Spleen (tissue), 7 donors: Measurements from ENCODE around the gene CD300H.

Experiments used
- CTCF ChIP-seq, 11 experiments: fragments of 200-600 bp in 7 of 11; fragments of 450-650 bp in 4 of 11; sonication (generic) in 4 of 11; IDR thresholded peaks in 8 of 11; conservative IDR thresholded peaks in 3 of 11; 1 replicate in 7 of 11; 2 replicates in 4 of 11; pipeline versions ENCODE4 v1.4.0 to v1.8.0; 2016 to 2021; ENCODE audit warnings: antibody characterized with exemption in 11 of 11, inconsistent platforms in 4 of 11, mild to moderate bottlenecking in 1 of 11
- POLR2A ChIP-seq, 3 donors: fragments of 450-650 bp; IDR thresholded peaks; one replicate each; pipeline ENCODE4 v1.5.1; 2017; ENCODE audit warnings: antibody characterized with exemption in 3 of 3, mild to moderate bottlenecking in 1 of 3
- POLR2AphosphoS5 ChIP-seq, 3 donors: sonication (generic); formaldehyde crosslinking; IDR thresholded peaks; one replicate each; pipeline ENCODE4 v1.5.1; 2017; ENCODE audit warnings: antibody characterized with exemption in 3 of 3
- donor health status: DM: no; HTN: no; CAD: no; lungs with moderate emphysema.
- donor health status: DM: no; HTN: no; CAD: no.
- donor health status: DM: no; HTN: no; CAD: no.

GRCh38 chr17:74552037-74552436, 15.3 kb downstream of the CD300H start:
- TF ChIP-seq POLR2AphosphoS5 (IDR thresholded peaks at IDR 0.05) = no peak
- TF ChIP-seq CTCF (IDR thresholded peaks at IDR 0.05 in 8 of 11, conservative IDR thresholded peaks at IDR 0.05 in 3 of 11) = no peak
- TF ChIP-seq POLR2A (IDR thresholded peaks at IDR 0.05) = no peak
